Hepatocyte (in vitro differentiated cells): ENCODE results near the gene TRPM3.

ENCODE experiments used
- EZH2 ChIP-seq: fragments of 200-600 bp; sonication (generic); IDR thresholded peaks from 2 replicates; pipeline ENCODE4 v1.6.1; 2016; ENCODE audit warnings: antibody characterized with exemption, mild to moderate bottlenecking, borderline replicate concordance
- TF ChIP-seq, protein P1 (sequence below): fragments of 200-600 bp; sonication (generic); IDR thresholded peaks from 2 replicates; pipeline ENCODE4 v1.5.1; 2016; ENCODE audit warnings: antibody characterized with exemption, mild to moderate bottlenecking; ENCODE audit not compliant: poor library complexity

DNA sequence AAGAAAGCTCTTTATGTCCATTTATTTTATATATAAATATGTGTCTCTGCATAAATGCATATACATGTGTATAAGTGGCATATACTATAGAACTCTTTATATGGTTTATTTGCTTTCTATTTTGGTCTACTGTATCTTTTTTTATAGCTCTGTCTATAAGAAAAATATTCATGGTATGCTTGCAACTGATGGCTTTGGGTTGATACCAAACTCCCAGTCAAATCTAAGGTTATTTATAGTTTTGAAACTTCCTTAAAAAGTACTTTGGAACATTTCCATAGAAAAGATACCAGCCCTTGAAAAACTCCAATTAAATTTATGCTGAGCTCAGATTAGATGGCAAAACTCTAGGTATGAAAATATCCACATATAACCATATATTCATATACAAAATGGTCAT lies 587.0 kb downstream of the TRPM3 start:
- TF ChIP-seq, protein P1, sequence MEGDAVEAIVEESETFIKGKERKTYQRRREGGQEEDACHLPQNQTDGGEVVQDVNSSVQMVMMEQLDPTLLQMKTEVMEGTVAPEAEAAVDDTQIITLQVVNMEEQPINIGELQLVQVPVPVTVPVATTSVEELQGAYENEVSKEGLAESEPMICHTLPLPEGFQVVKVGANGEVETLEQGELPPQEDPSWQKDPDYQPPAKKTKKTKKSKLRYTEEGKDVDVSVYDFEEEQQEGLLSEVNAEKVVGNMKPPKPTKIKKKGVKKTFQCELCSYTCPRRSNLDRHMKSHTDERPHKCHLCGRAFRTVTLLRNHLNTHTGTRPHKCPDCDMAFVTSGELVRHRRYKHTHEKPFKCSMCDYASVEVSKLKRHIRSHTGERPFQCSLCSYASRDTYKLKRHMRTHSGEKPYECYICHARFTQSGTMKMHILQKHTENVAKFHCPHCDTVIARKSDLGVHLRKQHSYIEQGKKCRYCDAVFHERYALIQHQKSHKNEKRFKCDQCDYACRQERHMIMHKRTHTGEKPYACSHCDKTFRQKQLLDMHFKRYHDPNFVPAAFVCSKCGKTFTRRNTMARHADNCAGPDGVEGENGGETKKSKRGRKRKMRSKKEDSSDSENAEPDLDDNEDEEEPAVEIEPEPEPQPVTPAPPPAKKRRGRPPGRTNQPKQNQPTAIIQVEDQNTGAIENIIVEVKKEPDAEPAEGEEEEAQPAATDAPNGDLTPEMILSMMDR, result no peak
- no peak for TF ChIP-seq EZH2
